ENCODE results near the gene SP100.

SP100 gene

DNA sequence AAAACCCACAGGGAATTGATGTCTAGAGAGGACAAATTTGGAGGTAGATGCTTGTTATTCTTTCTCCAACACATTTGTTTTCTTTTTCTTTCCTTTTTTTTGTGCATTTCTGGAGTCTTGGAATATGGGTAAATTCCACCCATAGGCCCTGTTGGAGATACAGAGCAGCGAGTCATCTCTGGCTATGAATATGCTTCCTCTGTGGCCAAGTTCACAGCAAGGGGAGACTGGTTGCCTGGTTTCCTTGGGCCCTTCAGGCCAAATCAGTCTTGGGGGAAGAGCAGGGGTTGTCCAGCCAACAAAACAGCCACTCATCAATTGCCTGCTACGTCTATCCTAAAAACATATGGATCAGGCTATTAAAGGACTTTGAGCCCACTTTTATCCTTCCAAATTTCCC lies 27.5 kb downstream of the SP100 start:
- no peak overlapping the region for H3K4me3 ChIP-seq (ENCODE audit: low read length)
- peak; percentile 25 for DNase-seq (ENCODE audit: low read depth)
- TF ChIP-seq CTCF (IDR thresholded peaks at IDR 0.05; ENCODE audit: insufficient read depth, low read depth, low read length, missing control alignments) = no peak

DNA sequence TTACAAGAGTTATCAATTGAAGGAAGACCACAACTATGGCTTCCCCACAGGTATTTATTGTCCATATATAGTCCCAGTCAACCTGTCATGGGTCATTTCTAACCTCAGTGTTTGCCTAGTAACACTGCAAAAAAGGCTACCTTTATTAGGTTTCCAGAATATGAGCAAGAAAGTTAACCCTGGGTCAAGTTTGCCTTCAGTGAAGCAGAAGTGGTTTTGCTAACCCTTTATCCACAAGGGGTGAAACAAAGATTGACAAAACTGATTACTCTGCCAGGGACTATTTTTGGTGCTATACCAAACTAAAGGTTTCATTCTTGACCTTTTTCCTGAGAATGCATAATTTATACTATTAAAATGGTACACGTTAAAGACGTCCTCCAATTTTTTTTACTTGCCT lies 28.8 kb downstream of the SP100 start:
- H3K4me3 ChIP-seq (ENCODE audit: low read length) = no peak overlapping the region
- TF ChIP-seq CTCF (IDR thresholded peaks at IDR 0.05; ENCODE audit: insufficient read depth, low read depth, low read length, missing control alignments) = no peak
- DNase-seq (ENCODE audit: low read depth) = no peak

- no peak for TF ChIP-seq CTCF (IDR thresholded peaks at IDR 0.05; ENCODE audit: insufficient read depth, low read depth, low read length, missing control alignments)
- H3K4me3 ChIP-seq (ENCODE audit: low read length) = no peak overlapping the region
- no peak for DNase-seq (ENCODE audit: low read depth)
Measured at GRCh38 chr2:230447036-230447435, 31.0 kb downstream of the SP100 start.

DNA sequence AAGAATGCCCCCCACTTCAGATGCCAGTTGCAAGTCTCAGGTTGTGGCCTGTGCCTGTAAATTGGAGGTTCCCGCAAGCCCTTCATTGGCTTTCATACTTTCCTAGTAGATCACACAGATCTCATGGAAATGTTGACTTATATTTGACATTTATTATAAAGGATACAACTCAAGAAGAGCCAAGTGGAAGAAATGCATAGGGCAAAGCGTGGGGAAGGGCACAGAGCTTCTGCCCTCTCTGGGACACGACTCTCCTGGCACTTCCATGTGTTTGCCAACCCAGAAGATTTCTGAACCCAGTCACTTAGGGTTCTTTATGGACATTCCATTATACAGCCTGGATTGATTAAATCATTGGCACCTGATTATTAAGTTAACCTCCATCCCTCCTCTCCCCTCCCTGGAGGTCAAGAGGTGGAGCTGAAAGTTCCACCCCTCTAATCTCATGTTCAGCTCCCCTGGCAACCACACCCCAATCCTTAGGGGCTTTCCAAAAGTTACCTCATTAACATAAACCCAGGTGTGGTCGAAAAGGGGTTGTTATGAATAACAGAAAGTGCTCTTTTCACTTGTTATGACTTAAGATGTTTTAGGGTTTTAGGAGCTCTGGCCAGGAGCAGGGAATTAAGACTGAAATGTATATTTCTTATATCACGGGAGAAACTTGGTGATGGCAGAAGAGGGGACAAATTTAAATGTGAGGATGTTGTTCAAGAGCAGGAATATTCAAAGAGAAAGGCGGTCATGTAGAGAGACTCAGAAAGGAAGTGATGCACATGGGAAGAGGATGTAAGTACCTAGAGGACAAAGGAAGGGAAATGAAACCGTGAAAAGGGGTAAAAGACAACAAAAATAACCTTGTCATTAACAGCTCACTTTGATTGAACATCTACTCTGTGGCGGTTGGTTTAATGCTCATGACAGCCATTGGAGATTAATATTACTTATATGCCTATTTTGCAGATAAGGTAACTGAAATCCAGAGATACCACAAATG lies 31.8 kb downstream of the SP100 start:
- no peak for DNase-seq (ENCODE audit: low read depth)
- no peak overlapping the region for H3K4me3 ChIP-seq (ENCODE audit: low read length)
- TF ChIP-seq CTCF (IDR thresholded peaks at IDR 0.05; ENCODE audit: insufficient read depth, low read depth, low read length, missing control alignments) = no peak

DNA sequence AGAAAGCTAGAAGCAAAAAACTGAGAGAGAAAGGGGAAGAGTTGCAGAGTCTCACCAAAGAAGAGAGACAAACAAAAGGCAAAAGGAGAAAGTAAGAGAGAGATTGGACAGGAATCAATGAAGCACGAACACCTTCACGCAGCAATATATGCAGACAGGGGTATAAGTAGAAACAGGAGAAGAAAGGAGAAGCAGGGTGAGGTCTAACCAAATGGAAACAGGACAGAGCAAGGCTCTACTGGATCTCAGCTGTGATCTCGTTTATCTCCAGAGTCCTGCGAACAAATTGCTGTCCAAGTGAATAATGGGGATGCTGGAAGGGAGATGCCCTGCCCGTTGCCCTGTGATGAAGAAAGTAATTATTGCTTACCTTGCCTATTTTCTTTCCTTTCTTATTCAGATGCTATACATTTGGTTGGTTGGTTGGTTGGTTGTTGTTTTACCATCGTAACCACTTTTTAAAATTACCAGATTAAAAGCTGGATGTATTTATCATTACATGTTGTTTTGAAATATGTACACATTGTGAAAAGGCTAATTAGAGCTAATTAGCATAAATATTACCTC lies 34.0 kb downstream of the SP100 start:
- DNase-seq (ENCODE audit: low read depth) = no peak
- no peak overlapping the region for H3K4me3 ChIP-seq (ENCODE audit: low read length)
- no peak for TF ChIP-seq CTCF (IDR thresholded peaks at IDR 0.05; ENCODE audit: insufficient read depth, low read depth, low read length, missing control alignments)

DNA sequence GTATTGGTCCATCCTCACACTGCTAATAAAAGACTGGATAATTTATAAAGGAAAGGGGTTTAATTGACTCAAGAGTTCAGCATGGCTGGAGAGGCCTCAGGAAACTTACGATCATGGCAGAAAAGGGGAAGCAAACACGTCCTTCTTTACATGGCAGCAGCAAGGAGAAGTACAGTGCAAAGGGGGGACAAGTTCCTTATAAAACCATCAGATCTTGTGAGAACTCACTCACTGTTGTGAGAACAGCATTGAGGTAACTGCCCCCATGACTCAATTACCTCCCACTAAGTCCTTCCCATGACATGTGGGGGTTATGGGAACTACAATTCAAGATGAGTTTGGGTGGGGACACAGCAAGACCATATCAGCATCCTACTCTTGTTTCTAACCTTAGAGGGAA lies 37.0 kb downstream of the SP100 start:
- no peak overlapping the region for H3K4me3 ChIP-seq (ENCODE audit: low read length)
- TF ChIP-seq CTCF (IDR thresholded peaks at IDR 0.05; ENCODE audit: insufficient read depth, low read depth, low read length, missing control alignments) = no peak
- DNase-seq (ENCODE audit: low read depth) = no peak
